Neuronal stem cell (in vitro differentiated cells): ENCODE data around the gene ELAVL3.

ENCODE experiments used
- DNase-seq: peaks from one replicate; pipeline ENCODE4 v3.0.0-alpha.2; 2013; ENCODE audit warnings: low spot score
- H2AFZ ChIP-seq: one replicate; pipeline ENCODE4 v1.6.1; 2013; ENCODE audit warnings: mild to moderate bottlenecking, low read length, inconsistent platforms
- H2AK5ac ChIP-seq: 2 replicates; pipeline ENCODE4 v1.6.1; 2013; ENCODE audit warnings: low read depth, mild to moderate bottlenecking, inconsistent platforms, low read length, moderate library complexity, mixed read lengths
- H2BK120ac ChIP-seq: 2 replicates; pipeline ENCODE4 v1.6.1; 2013; ENCODE audit warnings: low read depth, mild to moderate bottlenecking, inconsistent platforms, low read length, moderate library complexity, mixed read lengths
- H2BK12ac ChIP-seq: one replicate; pipeline ENCODE4 v1.6.1; 2013; ENCODE audit warnings: low read length, inconsistent platforms
- H2BK15ac ChIP-seq: 2 replicates; pipeline ENCODE4 v1.6.1; 2013; ENCODE audit warnings: mild to moderate bottlenecking, low read length, inconsistent platforms, mixed read lengths
- H2BK5ac ChIP-seq: one replicate; pipeline ENCODE4 v1.6.1; 2013; ENCODE audit warnings: inconsistent platforms, mild to moderate bottlenecking, low read length, moderate library complexity
- H3K14ac ChIP-seq: one replicate; pipeline ENCODE4 v1.6.1; 2013; ENCODE audit warnings: low read length, inconsistent platforms
- H3K18ac ChIP-seq: 2 replicates; pipeline ENCODE4 v1.6.1; 2013; ENCODE audit warnings: low read length, inconsistent platforms
- H3K23ac ChIP-seq: 2 replicates; pipeline ENCODE4 v1.6.1; 2013; ENCODE audit warnings: low read depth, mild to moderate bottlenecking, mixed read lengths, low read length, inconsistent platforms; ENCODE audit not compliant: poor library complexity
- H3K27ac ChIP-seq: replicated peaks from 3 replicates; pipeline ENCODE4 v1.5.1; 2013; ENCODE audit warnings: low read length, inconsistent platforms
- H3K27me3 ChIP-seq, 3 experiments: 2 replicates each; pipeline ENCODE4 v1.6.1; 2013; ENCODE audit warnings: low read length in 3 of 3, mild to moderate bottlenecking in 2 of 3, inconsistent platforms in 1 of 3, low read depth in 1 of 3, mixed read lengths in 1 of 3, moderate library complexity in 1 of 3; ENCODE audit not compliant: control insufficient read depth in 3 of 3, insufficient read depth in 3 of 3
- H3K36me3 ChIP-seq, 2 donors: replicated peaks in 1 of 2; 2 replicates each; pipeline ENCODE4 v1.6.1; 2013; ENCODE audit warnings: low read length in 2 of 2; ENCODE audit not compliant: control insufficient read depth in 2 of 2, insufficient read depth in 2 of 2
- H3K4ac ChIP-seq: 2 replicates; pipeline ENCODE4 v1.6.1; 2013; ENCODE audit warnings: inconsistent platforms, mild to moderate bottlenecking, low read length, moderate library complexity
- H3K4me1 ChIP-seq, 2 donors: 1 replicate in 1 of 2; 2 replicates in 1 of 2; pipeline ENCODE4 v1.6.1; 2013; ENCODE audit warnings: low read length in 2 of 2, low read depth in 1 of 2; ENCODE audit not compliant: control insufficient read depth in 2 of 2, insufficient read depth in 1 of 2
- H3K4me2 ChIP-seq: one replicate; pipeline ENCODE4 v1.6.1; 2013; ENCODE audit warnings: mild to moderate bottlenecking, low read length, inconsistent platforms; ENCODE audit not compliant: insufficient read depth, poor library complexity, severe bottlenecking
- H3K4me3 ChIP-seq, 2 donors: 2 replicates each; pipeline ENCODE4 v1.5.1; 2013; ENCODE audit warnings: low read length in 2 of 2, mild to moderate bottlenecking in 2 of 2, inconsistent platforms in 1 of 2, moderate library complexity in 1 of 2
- H3K79me1 ChIP-seq: one replicate; pipeline ENCODE4 v1.6.1; 2013; ENCODE audit warnings: low read depth, mild to moderate bottlenecking, inconsistent platforms, low read length, moderate library complexity
- H3K9ac ChIP-seq: one replicate; pipeline ENCODE4 v1.6.1; 2013; ENCODE audit warnings: mild to moderate bottlenecking, low read depth, low read length, inconsistent platforms; ENCODE audit not compliant: poor library complexity
- H3K9me3 ChIP-seq, 2 donors: replicated peaks in 1 of 2; 2 replicates each; pipeline versions ENCODE3 to v1.6.1; 2013; ENCODE audit warnings: low read length in 2 of 2, mild to moderate bottlenecking in 2 of 2, inconsistent platforms in 1 of 2, low read depth in 1 of 2, mixed read lengths in 1 of 2, moderate library complexity in 1 of 2; ENCODE audit not compliant: control insufficient read depth in 2 of 2, insufficient read depth in 1 of 2
- H4K8ac ChIP-seq: one replicate; pipeline ENCODE4 v1.6.1; 2013; ENCODE audit warnings: low read depth, mild to moderate bottlenecking, inconsistent platforms, low read length, moderate library complexity
- H4K91ac ChIP-seq: one replicate; pipeline ENCODE4 v1.6.1; 2013; ENCODE audit warnings: low read length, low read depth, mild to moderate bottlenecking, inconsistent platforms; ENCODE audit not compliant: poor library complexity
- WGBS, 2 donors: extraction: QIAGEN DNeasy Blood & Tissue Kit; methylation state at CpG; one replicate each; pipeline ENCODE4 v1.1.7; 2013; ENCODE audit warnings: missing lambda C conversion rate in 2 of 2, mixed read lengths in 1 of 2; ENCODE audit not compliant: insufficient read length in 2 of 2, insufficient replicate concordance in 1 of 2; ENCODE audit errors: extremely low coverage in 2 of 2; 5-methylcytosine and 5-hydroxymethylcytosine counted together

ELAVL3 gene

DNA sequence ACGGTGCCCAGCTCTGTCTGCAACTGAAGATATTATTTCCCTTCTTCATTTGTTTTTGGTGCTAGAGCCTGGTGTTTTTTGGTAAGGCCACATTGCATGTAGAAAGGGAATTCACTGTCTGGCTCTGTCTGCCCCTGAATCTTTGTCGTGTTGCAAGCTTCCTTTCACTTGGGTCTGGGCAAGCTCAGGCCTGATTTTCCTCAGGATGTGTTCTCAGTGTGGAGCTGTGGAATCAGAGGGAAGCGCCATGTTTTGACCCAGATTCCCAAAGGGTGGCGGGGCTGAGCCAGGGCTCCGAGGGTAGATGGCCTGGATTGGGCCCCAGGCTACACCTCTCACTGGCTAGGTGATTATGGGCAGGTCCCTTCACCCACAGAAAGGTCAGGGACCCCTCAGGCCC is 36.8 kb downstream of the ELAVL3 start:
- Histone ChIP-seq H2BK12ac (no peak overlapping the region), H3K9ac (no peak overlapping the region), H2BK5ac (peak overlapping the region; percentile 19), H2BK15ac (no peak overlapping the region), H3K79me1 (peaks cover 3% of the 10 kb centered on the region), H3K9me3 (no peaks in the 10 kb centered on the region), H3K27me3 (no peaks in the 10 kb centered on the region), H2BK120ac (no peak overlapping the region), H3K4me2 (no peak overlapping the region), H3K36me3 (peaks cover 53 to 99% of the 10 kb centered on the region in 2 donors), H3K23ac (no peak overlapping the region), H3K4me1 (no peaks in the 10 kb centered on the region), H2AK5ac (no peak overlapping the region), H3K4me3 (no peak overlapping the region), H3K14ac (no peak overlapping the region), H3K18ac (no peak overlapping the region), H3K4ac (no peak overlapping the region), H3K27ac (no peak overlapping the region), H4K91ac (no peak overlapping the region), H2AFZ (no peak overlapping the region), H4K8ac (no peak overlapping the region)
- WGBS, 2 donors, result no CpG with 5 or more reads among the region's 5 CpGs
- no peak for DNase-seq

DNA sequence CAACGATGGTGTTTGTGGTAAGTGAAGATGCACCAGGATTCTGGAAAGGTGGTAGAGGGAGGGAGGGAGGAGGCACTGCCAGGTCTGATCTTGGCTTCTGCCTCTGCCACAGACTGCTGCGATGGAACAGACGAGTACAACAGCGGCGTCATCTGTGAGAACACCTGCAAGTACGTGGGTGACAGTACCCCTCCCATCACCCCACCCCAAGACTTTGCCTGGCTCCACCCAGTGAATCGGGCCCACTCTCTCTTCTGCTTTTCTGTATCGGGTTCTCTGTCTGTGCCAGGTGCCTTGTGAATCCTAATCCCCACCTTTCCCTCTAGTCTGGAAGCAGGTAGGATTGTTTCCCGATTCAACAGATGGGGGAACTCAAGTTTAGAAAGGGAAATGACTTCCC is 42.9 kb downstream of the ELAVL3 start:
- whole genome bisulfite sequencing, 2 donors, result no CpG with 5 or more reads among the region's 9 CpGs
- Histone ChIP-seq H4K8ac (peak overlapping the region; percentile 2), H3K9ac (peak overlapping the region; percentile 68), H3K4me1 (peaks cover 10% of the 10 kb centered on the region in 2 donors), H3K27ac (no peak overlapping the region), H2AFZ (no peak overlapping the region), H3K18ac (no peak overlapping the region), H4K91ac (no peak overlapping the region), H2AK5ac (no peak overlapping the region), H3K4me2 (no peak overlapping the region), H2BK15ac (no peak overlapping the region), H3K4ac (no peak overlapping the region), H2BK120ac (no peak overlapping the region), H3K23ac (no peak overlapping the region), H2BK5ac (peak overlapping the region; percentile 48), H2BK12ac (peak overlapping the region; percentile 19), H3K79me1 (peaks cover 12% of the 10 kb centered on the region), H3K36me3 (peaks cover 40 to 66% of the 10 kb centered on the region in 2 donors), H3K14ac (no peak overlapping the region), H3K9me3 (no peaks in the 10 kb centered on the region), H3K27me3 (no peaks in the 10 kb centered on the region), H3K4me3 (no peak overlapping the region)
- DNase-seq, result no peak

DNA sequence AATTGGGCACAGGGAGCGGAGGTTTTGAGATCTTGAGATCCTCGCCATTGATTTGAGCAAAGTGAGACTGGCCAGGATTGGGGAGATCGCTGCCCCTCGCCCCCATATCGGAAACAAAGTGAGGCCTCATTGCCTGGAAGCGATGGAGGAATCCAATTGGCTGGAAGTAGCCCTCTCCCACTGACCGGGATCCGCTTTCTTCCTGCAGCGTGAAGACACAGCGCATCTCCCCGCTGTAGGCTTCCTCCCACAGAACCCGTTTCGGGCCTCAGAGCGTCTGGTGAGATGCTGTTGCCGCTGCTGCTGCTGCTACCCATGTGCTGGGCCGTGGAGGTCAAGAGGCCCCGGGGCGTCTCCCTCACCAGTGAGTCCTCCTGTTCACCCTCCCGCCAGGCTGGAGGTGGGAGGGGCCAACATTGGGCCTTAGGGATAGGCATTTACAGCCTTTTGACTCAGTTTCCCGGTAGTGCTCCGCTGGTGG is 45.0 kb downstream of the ELAVL3 start:
- Histone ChIP-seq H3K4me3 (peak overlapping the region; percentile 74 to 94), H3K4me2 (peak overlapping the region; percentile 91), H3K14ac (peak overlapping the region; percentile 75), H3K9ac (peak overlapping the region; percentile 94), H3K36me3 (peaks cover 24 to 45% of the 10 kb centered on the region in 2 donors), H3K23ac (peak overlapping the region; percentile 87), H2AFZ (peak overlapping the region; percentile 73), H2BK12ac (no peak overlapping the region), H2BK120ac (no peak overlapping the region), H3K79me1 (peaks cover 12% of the 10 kb centered on the region), H2AK5ac (peak overlapping the region; percentile 72), H3K27me3 (no peaks in the 10 kb centered on the region), H4K91ac (no peak overlapping the region), H2BK15ac (peak overlapping the region; percentile 97), H3K4ac (no peak overlapping the region), H3K18ac (peak overlapping the region; percentile 90), H3K4me1 (peaks cover 10% of the 10 kb centered on the region in 2 donors), H3K27ac (no peak overlapping the region), H4K8ac (no peak overlapping the region), H2BK5ac (peak overlapping the region; percentile 55), H3K9me3 (no peaks in the 10 kb centered on the region)
- WGBS, 2 donors, result no CpG with 5 or more reads among the region's 21 CpGs
- DNase-seq, result no peak

GRCh38 chr19:11435057-11435832 is 45.6 kb downstream of the ELAVL3 start, which contains the start of the genes ODAD3 and PRKCSH:
ODAD3 (minus strand) TSS chr19:11435121; CDS start chr19:11435016, 105 bp downstream.
PRKCSH (plus strand) TSS chr19:11435635; CDS start chr19:11436118, 483 bp downstream.
- peak within 1 kb of the TSS; percentile 72 for H2AK5ac ChIP-seq
- H3K14ac ChIP-seq, result peak within 1 kb of the TSS; percentile 75
- H4K8ac ChIP-seq, result no peak within 1 kb of the TSS
- peak within 1 kb of the TSS; percentile 55 for H2BK5ac ChIP-seq
- peak within 1 kb of the TSS; percentile 94 for H3K9ac ChIP-seq
- H3K4me1 ChIP-seq, result peaks cover 10% of the 10 kb centered on the region in 2 donors
- H3K27me3 ChIP-seq, result no peaks in the 10 kb centered on the region
- peak; percentile 99 for DNase-seq
- H3K36me3 ChIP-seq, result peaks cover 22 to 39% of the 10 kb centered on the region in 2 donors
- H2BK12ac ChIP-seq, result no peak within 1 kb of the TSS
- peak within 1 kb of the TSS; percentile 89 for H2AFZ ChIP-seq
- H3K4me3 ChIP-seq, result peak within 1 kb of the TSS; percentile 74 to 94
- peaks cover 12% of the 10 kb centered on the region for H3K79me1 ChIP-seq
- peak within 1 kb of the TSS; percentile 87 for H3K23ac ChIP-seq
- H2BK15ac ChIP-seq, result peak within 1 kb of the TSS; percentile 97
- peak within 1 kb of the TSS; percentile 81 for H3K27ac ChIP-seq
- H4K91ac ChIP-seq, result no peak within 1 kb of the TSS
- H3K4me2 ChIP-seq, result peak within 1 kb of the TSS; percentile 91
- no CpG with 5 or more reads among the region's 53 CpGs for WGBS, 2 donors
- peak within 1 kb of the TSS; percentile 90 for H3K18ac ChIP-seq
- no peak within 1 kb of the TSS for H3K4ac ChIP-seq
- H2BK120ac ChIP-seq, result no peak within 1 kb of the TSS
- no peaks in the 10 kb centered on the region for H3K9me3 ChIP-seq
